Parathyroid adenoma (tissue), 2 donors: ENCODE results near the gene MPG.

Experiments
- H2AFZ ChIP-seq: fragments of 300-600 bp; sonication (generic); one replicate; pipeline ENCODE4 v1.7.0; 2017; ENCODE audit warnings: antibody characterized with exemption, mild to moderate bottlenecking
- H3K27ac ChIP-seq: fragments of 300-600 bp; sonication (generic); one replicate; pipeline ENCODE4 v1.7.0; 2017
- H3K27me3 ChIP-seq: fragments of 300-600 bp; sonication (generic); one replicate; pipeline ENCODE4 v1.7.0; 2017; ENCODE audit warnings: low read length; ENCODE audit not compliant: control insufficient read depth, insufficient read depth
- H3K36me3 ChIP-seq: fragments of 300-600 bp; sonication (generic); one replicate; pipeline ENCODE4 v1.7.0; 2017; ENCODE audit warnings: low read length; ENCODE audit not compliant: control insufficient read depth, insufficient read depth
- H3K4me1 ChIP-seq: fragments of 300-600 bp; sonication (generic); one replicate; pipeline ENCODE4 v1.7.0; 2017; ENCODE audit warnings: control low read depth
- H3K4me2 ChIP-seq: fragments of 300-600 bp; sonication (generic); one replicate; pipeline ENCODE4 v1.7.0; 2017; ENCODE audit warnings: low read length
- H3K4me3 ChIP-seq: fragments of 300-600 bp; sonication (generic); one replicate; pipeline ENCODE4 v1.7.0; 2017; ENCODE audit warnings: low read depth, low read length
- H3K79me2 ChIP-seq: fragments of 300-600 bp; sonication (generic); one replicate; pipeline ENCODE4 v1.7.0; 2017; ENCODE audit warnings: control low read depth
- H3K9ac ChIP-seq: fragments of 300-600 bp; sonication (generic); one replicate; pipeline ENCODE4 v1.7.0; 2017; ENCODE audit warnings: mild to moderate bottlenecking
- H3K9me3 ChIP-seq: fragments of 300-600 bp; sonication (generic); one replicate; pipeline ENCODE4 v1.7.0; 2017; ENCODE audit warnings: low read length; ENCODE audit not compliant: control insufficient read depth
- TF ChIP-seq, protein P1 (sequence below): fragments of 300-600 bp; sonication (generic); IDR thresholded peaks from one replicate; pipeline ENCODE4 v1.7.0; 2017; ENCODE audit warnings: antibody characterized with exemption, mild to moderate bottlenecking
- donor health status: primary hyperparathyroidism.

The MPG gene

DNA sequence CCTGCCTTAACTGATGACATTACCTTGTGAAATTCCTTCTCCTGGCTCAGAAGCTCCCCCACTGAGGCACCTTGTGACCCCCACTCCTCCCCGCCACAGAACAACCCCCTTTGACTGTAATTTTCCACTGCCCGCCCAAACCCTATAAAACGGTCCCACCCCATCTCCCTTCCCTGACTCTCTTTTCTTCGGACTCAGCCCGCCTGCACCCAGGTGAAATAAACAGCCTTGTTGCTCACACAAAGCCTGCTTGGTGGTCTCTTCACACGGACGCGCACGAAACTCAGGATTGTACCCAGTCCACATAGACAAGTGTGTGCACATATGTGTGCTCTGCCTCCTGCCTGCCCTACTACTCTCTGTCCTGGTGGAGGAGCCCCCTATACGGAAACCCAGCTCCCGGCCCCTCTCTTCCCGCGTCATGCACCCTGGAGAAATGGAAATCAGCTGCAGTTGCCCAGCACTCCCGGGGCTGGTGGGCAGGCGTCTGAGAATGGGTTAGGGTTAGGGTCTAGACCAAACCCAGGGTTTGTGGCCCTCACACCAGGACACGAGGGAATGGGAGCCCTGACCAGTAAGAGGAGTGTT is 3.2 kb upstream of the MPG start:
- H3K4me2 ChIP-seq, result no peak overlapping the region
- no peaks in the 10 kb centered on the region for H3K9me3 ChIP-seq
- TF ChIP-seq, protein P1, sequence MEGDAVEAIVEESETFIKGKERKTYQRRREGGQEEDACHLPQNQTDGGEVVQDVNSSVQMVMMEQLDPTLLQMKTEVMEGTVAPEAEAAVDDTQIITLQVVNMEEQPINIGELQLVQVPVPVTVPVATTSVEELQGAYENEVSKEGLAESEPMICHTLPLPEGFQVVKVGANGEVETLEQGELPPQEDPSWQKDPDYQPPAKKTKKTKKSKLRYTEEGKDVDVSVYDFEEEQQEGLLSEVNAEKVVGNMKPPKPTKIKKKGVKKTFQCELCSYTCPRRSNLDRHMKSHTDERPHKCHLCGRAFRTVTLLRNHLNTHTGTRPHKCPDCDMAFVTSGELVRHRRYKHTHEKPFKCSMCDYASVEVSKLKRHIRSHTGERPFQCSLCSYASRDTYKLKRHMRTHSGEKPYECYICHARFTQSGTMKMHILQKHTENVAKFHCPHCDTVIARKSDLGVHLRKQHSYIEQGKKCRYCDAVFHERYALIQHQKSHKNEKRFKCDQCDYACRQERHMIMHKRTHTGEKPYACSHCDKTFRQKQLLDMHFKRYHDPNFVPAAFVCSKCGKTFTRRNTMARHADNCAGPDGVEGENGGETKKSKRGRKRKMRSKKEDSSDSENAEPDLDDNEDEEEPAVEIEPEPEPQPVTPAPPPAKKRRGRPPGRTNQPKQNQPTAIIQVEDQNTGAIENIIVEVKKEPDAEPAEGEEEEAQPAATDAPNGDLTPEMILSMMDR, result no peak
- H3K4me1 ChIP-seq, result peaks cover 15% of the 10 kb centered on the region
- no peaks in the 10 kb centered on the region for H3K79me2 ChIP-seq
- no peak overlapping the region for H3K4me3 ChIP-seq
- H3K36me3 ChIP-seq, result no peaks in the 10 kb centered on the region
- no peak overlapping the region for H3K27ac ChIP-seq
- H3K9ac ChIP-seq, result no peak overlapping the region
- no peak overlapping the region for H2AFZ ChIP-seq
- no peaks in the 10 kb centered on the region for H3K27me3 ChIP-seq

DNA sequence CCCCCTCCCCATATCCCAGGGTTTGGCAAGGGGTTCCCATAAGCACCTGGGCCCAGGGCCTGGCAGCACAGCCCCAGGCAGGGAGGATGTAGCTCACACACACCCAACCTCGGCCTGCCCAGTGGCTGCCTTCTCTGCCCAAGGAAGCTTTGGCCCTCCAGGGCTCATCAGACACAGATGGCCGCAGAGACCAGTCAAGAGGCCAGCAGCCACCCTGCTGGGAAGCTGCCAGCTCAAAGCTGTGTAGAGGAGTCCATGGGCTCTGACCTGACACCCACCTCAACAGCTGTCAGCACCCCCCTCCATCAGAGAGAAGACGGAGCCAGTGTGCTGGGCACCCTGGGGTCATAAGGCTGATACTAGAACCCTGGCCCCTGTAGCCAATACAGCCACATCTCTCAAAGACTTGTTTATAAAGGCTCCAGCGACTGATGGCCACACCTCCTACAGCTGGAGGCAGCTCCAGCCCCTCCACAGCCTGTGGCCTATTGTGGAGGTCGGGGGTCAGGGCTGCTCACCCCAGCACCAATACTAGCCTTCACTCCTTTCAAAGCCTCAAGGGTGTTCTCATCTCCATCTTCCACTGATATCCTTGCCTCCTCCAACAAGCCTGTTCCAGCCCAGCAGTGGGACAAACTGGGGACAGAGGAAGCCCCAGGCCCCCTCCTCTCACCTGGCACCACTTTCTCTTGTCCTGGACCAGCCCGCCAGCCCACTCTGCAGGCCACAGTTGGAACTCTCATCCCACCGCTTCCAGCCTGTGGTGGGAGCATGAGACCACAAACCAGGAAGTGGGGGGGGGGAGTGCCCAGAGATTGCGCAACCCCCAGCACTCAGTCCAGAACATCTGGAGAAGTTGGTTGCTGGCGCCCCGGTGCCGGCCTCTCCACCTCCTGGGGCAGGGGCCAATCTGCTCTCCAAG is 2.2 kb upstream of the MPG start:
- H3K4me1 ChIP-seq, result peaks cover 15% of the 10 kb centered on the region
- TF ChIP-seq, protein P1, result no peak
- no peak overlapping the region for H3K9ac ChIP-seq
- no peaks in the 10 kb centered on the region for H3K79me2 ChIP-seq
- no peak overlapping the region for H3K4me2 ChIP-seq
- no peaks in the 10 kb centered on the region for H3K36me3 ChIP-seq
- H3K4me3 ChIP-seq, result no peak overlapping the region
- H3K27ac ChIP-seq, result peak overlapping the region; percentile 19
- no peaks in the 10 kb centered on the region for H3K9me3 ChIP-seq
- H3K27me3 ChIP-seq, result no peaks in the 10 kb centered on the region
- no peak overlapping the region for H2AFZ ChIP-seq

DNA sequence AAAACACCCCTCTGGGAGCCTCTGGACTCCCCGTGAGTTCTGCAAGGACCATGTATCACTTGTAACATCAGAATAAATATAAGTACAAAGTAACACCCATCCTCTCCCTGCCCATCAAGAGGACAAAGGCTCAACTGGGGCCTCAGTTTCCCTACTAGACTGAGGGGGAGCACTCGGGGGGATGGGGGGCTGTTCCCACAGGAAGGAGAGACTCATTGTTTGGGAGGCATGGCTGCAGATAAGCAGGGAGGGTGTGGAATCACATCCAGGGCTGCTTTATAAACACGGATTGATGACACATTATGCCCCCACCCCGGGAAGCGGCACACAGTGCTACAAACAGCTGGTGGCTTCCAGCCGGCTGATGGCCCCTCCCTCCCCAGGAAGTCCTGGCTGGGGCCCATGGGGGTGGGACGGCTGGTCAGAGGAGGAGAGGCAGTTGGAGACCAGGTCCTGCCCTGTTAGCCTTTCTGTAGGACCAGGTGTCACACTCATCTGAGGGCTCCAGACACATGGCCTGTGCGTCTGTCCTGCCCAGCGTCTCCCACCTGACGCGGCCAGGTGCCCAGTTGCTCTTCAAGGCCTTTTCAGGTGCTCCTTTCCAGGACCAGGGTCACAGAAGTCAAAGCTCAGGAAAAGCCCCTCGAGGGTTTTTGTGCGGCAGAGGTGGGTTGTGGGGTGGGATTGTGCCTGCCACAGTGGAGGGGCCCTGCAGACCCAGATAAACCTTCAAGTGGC is 1.3 kb upstream of the MPG start:
- H3K27me3 ChIP-seq, result no peaks in the 10 kb centered on the region
- no peak overlapping the region for H3K9ac ChIP-seq
- TF ChIP-seq, protein P1, result no peak
- no peak overlapping the region for H3K27ac ChIP-seq
- H3K9me3 ChIP-seq, result no peaks in the 10 kb centered on the region
- H2AFZ ChIP-seq, result no peak overlapping the region
- peak overlapping the region; percentile 67 for H3K4me2 ChIP-seq
- H3K36me3 ChIP-seq, result no peaks in the 10 kb centered on the region
- no peaks in the 10 kb centered on the region for H3K79me2 ChIP-seq
- no peak overlapping the region for H3K4me3 ChIP-seq
- H3K4me1 ChIP-seq, result peaks cover 12% of the 10 kb centered on the region

DNA sequence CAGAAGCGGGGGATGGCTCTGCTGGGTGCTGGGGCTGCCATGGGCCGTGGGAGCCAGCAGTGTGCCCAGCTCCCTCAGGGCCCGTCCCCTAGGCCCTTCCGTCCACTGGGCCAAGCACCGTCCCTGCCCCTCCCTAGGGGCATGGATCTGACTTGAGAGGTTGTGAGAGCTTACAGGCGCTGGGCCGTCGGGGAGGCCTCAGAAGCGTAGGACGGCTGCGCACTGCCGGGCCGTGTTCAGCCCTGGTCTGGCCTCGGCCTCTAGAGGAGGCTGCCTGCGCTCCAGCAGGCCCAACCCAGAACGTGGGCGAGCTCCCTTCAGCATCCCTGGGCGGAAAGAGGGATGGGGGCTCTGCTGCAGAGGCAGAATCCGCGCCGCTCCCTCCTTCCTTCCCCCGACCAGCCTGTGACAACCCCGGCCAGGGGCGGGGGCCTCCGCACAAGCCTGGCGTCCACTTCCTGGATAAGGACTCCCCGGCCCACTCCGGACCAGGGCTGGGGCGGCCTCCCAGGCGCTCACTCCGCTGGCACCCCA is 685 bp upstream of the MPG start:
- TF ChIP-seq, protein P1, result no peak
- H3K9ac ChIP-seq, result no peak overlapping the region
- H3K4me2 ChIP-seq, result peak overlapping the region; percentile 67
- no peaks in the 10 kb centered on the region for H3K79me2 ChIP-seq
- peak overlapping the region; percentile 80 for H2AFZ ChIP-seq
- H3K27me3 ChIP-seq, result no peaks in the 10 kb centered on the region
- peak overlapping the region; percentile 61 for H3K4me3 ChIP-seq
- H3K9me3 ChIP-seq, result no peaks in the 10 kb centered on the region
- no peaks in the 10 kb centered on the region for H3K36me3 ChIP-seq
- peaks cover 12% of the 10 kb centered on the region for H3K4me1 ChIP-seq
- peak overlapping the region; percentile 21 for H3K27ac ChIP-seq
